Mucosa of descending colon (tissue), 3 donors: Measurements from ENCODE around the gene RBM19. TPM values are rescaled to one million over a fixed set of nuclear protein-coding genes. Genes with fewer than 3 reads are reported as not detected.

Source experiments
- ATAC-seq: fragments of 200-7000 bp; cut with Tn5 transposase; one replicate; pipeline ENCODE4 v1.9.1; 2020; ENCODE audit warnings: mild to moderate bottlenecking, moderate library complexity
- DNase-seq, 3 donors: peaks; one replicate each; pipeline ENCODE4 v3.0.0-alpha.2; 2020
- H3K36me3 ChIP-seq: fragments of 200-600 bp; one replicate; pipeline ENCODE4 v1.8.0; 2021; ENCODE audit warnings: low read depth, mild to moderate bottlenecking
- H3K4me1 ChIP-seq: fragments of 200-600 bp; one replicate; pipeline ENCODE4 v1.8.0; 2021; ENCODE audit warnings: low read depth, mild to moderate bottlenecking
- H3K4me3 ChIP-seq: fragments of 200-600 bp; one replicate; pipeline ENCODE4 v1.8.0; 2021; ENCODE audit warnings: mild to moderate bottlenecking
- H3K9me3 ChIP-seq: fragments of 200-600 bp; one replicate; pipeline ENCODE4 v1.8.0; 2021; ENCODE audit warnings: mild to moderate bottlenecking
- CTCF ChIP-seq: fragments of 200-600 bp; IDR thresholded peaks from one replicate; pipeline ENCODE4 v1.8.0; 2022; ENCODE audit warnings: antibody characterized with exemption, mild to moderate bottlenecking
- intact Hi-C, 2 donors: fragments of 100-400 bp; cut with DNase I in 1 of 2; cut with micrococcal nuclease in 1 of 2; formaldehyde crosslinking; loops; one replicate each; pipeline versions ENCODE4 v1.11.0 to v1.11.1; 2022; cut with DNase I, micrococcal nuclease
- total RNA-seq, 3 donors: library from RNA; stranded (reverse); fragmentation: NEBNext Ultra II Directional in 2 of 3; extraction: Animal tissue kit (Norgen Biotek cat#: 25700) in 2 of 3; gene quantifications; one replicate each; pipeline versions ENCODE4 v1.2.1 to v1.2.4, GENCODE V29; 2021 to 2023
- donor health status: DM: no; HTN: no; CAD: no; lungs with moderate emphysema.
- donor health status: DM: no; HTN: no; CAD: no.
- donor health status: DM: no; HTN: yes; CAD: no.

Gene RBM19
- total RNA-seq, 3 donors from 2014 or later = 22.5 to 38.4 (median 32.9) TPM

DNA sequence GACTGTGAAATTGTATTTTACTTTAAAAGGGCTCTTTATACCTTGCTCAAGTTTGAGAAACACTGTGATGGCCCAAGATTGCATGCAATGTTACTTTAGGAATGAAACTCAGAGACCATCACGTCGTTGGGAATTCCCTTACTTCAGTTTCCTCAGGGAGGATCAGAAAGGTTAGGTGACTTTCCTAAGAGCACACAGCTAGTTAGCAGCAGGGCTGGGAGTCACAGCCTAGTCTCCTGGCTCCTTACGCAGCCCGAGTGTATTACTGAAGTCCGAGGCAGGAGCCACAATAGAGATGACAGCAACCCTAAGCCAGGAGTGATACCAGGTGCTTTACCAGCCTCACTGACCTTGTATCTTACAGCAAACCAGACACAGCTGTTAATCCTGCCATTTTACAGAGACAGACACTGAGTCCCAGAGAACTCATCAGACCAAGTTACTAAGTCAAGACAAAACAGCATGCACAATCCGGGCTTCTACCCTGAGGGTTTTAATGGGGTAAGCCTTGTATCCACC is 67.0 kb downstream of the RBM19 start:
- H3K4me3 ChIP-seq = no peak overlapping the region
- no peak for DNase-seq
- no peaks in the 10 kb centered on the region for H3K4me1 ChIP-seq
- no peaks in the 10 kb centered on the region for H3K36me3 ChIP-seq
- no peak for ATAC-seq
- intact Hi-C loops = no loop called here
- H3K9me3 ChIP-seq = no peaks in the 10 kb centered on the region
- no peak for TF ChIP-seq CTCF

DNA sequence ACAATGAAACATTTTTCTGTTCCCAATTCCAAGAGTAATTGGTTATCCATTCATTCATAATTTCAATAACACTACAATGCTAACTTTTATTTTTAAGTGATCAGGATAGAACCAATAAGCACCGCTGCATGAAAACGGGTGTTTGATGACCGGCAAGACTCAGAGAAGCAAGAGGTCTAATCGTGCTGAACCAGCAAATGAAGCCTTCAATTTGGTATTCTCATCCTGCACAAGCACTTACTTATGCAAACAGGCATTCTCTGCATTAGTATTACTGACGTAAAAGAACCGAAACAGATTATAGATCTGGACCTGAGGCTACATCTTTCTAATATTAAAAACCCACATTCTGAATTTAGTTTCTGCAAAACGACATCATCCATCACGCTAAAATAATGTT is 67.7 kb downstream of the RBM19 start:
- TF ChIP-seq CTCF = no peak
- H3K4me3 ChIP-seq = no peak overlapping the region
- ATAC-seq = no peak

GRCh38 chr12:113897406-113897805 is 68.7 kb downstream of the RBM19 start:
- Histone ChIP-seq H3K4me1 (no peaks in the 10 kb centered on the region), H3K4me3 (no peak overlapping the region), H3K9me3 (no peaks in the 10 kb centered on the region), H3K36me3 (no peaks in the 10 kb centered on the region)
- no peak for TF ChIP-seq CTCF
- ATAC-seq (no peak), DNase-seq (no peak)
- intact Hi-C loops = no loop called here

More for the DNA sequence above, 67.7 kb downstream of the RBM19 start:
- Histone ChIP-seq H3K9me3 (no peaks in the 10 kb centered on the region), H3K36me3 (no peaks in the 10 kb centered on the region), H3K4me1 (no peaks in the 10 kb centered on the region)
- DNase-seq = no peak
- intact Hi-C loops = no loop called here

DNA sequence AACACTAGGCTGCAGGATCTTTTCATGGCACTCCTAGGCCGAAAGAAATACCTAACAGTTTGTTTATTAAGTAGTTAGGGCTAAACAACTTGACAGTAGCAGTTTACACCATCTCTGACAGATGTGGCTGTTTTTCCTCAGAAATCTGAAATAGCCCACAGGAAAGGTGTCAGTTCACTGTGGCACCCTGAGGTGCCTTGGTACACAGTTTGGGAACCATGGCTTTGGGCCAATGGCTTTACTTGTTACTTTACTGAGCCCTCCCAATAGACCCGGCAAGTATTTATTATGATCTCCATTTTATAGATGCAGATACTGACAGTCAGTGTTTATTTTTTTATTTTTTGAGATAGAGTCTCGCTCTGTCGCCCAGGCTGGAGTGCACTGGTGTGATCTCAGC is 69.3 kb downstream of the RBM19 start:
- intact Hi-C loops = no loop called here
- no peak for ATAC-seq

GRCh38 chr12:113896194-113896593 is 69.9 kb downstream of the RBM19 start:
- intact Hi-C loops = no loop called here
- DNase-seq (no peak), ATAC-seq (no peak)
- no peak for TF ChIP-seq CTCF
- Histone ChIP-seq H3K4me3 (no peak overlapping the region), H3K9me3 (no peaks in the 10 kb centered on the region), H3K4me1 (no peaks in the 10 kb centered on the region), H3K36me3 (no peaks in the 10 kb centered on the region)

More for the DNA sequence above, 69.3 kb downstream of the RBM19 start:
- Histone ChIP-seq H3K36me3 (no peaks in the 10 kb centered on the region), H3K4me3 (no peak overlapping the region), H3K9me3 (no peaks in the 10 kb centered on the region), H3K4me1 (no peaks in the 10 kb centered on the region)
- TF ChIP-seq CTCF = no peak
- DNase-seq = no peak

DNA sequence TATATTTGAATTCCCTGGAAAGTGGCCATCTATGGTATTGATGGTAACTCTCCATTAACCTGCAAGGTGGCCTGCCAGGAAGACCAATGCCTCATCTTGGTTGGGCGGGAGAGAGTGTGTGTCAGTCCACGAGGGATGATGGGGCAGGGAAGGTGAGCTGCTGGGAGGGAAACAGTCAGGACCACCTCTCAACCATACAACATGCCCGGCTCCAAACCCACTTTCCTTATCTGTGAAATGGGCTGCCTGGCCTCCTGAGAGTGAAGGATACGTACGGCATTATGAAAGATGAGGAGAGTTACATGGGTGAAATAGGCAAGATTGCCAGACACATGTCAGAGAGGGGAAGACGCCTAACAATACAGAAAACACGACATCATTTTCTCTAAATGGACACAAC is 70.9 kb downstream of the RBM19 start:
- no peaks in the 10 kb centered on the region for H3K9me3 ChIP-seq
- DNase-seq (no peak), ATAC-seq (no peak)
- no peak overlapping the region for H3K4me3 ChIP-seq
- intact Hi-C loops = no loop called here
- H3K4me1 ChIP-seq = no peaks in the 10 kb centered on the region
- H3K36me3 ChIP-seq = no peaks in the 10 kb centered on the region
- no peak for TF ChIP-seq CTCF
